ENCODE results near the gene APLP2.

APLP2 gene

DNA sequence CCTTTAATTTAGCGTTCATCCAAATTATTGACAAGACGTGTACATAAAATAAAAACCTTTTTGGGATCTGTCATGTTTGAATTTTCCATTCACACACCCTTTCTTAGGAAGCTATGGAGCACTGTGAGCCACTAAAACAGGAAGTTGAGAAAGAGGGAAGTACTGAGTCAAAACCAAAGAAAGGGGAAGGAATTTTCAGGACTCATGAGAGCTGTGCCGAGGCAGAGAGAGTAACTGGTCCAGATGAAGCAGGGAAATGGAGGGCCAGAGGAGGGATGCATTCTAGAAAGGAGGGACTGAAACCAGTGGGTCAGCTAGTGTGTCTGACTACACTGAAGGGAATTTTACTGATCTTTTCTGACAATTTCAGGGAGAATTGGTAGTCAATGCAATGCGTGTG lies 24.9 kb downstream of the APLP2 start:
- TF ChIP-seq POLR2A (IDR thresholded peaks at IDR 0.05; ENCODE audit: extremely low read depth, insufficient read length) (no peak), MAX (IDR thresholded peaks at IDR 0.05; ENCODE audit: low read depth, low read length) (no peak), MYC (IDR thresholded peaks at IDR 0.05; ENCODE audit: low read depth, low read length) (no peak)
- TF ChIP-seq, protein P1, sequence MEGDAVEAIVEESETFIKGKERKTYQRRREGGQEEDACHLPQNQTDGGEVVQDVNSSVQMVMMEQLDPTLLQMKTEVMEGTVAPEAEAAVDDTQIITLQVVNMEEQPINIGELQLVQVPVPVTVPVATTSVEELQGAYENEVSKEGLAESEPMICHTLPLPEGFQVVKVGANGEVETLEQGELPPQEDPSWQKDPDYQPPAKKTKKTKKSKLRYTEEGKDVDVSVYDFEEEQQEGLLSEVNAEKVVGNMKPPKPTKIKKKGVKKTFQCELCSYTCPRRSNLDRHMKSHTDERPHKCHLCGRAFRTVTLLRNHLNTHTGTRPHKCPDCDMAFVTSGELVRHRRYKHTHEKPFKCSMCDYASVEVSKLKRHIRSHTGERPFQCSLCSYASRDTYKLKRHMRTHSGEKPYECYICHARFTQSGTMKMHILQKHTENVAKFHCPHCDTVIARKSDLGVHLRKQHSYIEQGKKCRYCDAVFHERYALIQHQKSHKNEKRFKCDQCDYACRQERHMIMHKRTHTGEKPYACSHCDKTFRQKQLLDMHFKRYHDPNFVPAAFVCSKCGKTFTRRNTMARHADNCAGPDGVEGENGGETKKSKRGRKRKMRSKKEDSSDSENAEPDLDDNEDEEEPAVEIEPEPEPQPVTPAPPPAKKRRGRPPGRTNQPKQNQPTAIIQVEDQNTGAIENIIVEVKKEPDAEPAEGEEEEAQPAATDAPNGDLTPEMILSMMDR (IDR thresholded peaks at IDR 0.05; ENCODE audit: low read depth, low read length), result no peak
- peak; percentile 66 for DNase-seq (ENCODE audit: low read depth)
- no peak overlapping the region for H3K4me3 ChIP-seq (ENCODE audit: low read depth, low read length)

DNA sequence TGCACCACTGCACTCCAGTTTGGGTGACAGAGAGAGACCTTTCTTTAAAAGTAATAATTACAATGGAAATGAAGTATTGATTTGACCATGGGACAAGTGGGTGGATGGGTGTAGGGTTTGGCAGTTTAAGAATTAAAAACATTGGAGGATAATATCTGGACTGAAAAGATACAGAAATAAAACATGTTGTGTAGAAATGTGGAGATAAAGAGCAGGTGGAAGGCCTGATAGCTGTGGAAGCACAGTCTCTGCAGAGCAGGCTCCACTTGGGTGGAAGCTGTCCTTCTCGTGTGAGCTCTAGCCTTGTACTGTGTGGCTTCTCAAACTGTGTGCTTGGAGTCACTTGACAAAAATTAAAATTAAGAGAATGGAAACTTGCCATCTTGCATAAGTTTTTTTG lies 25.6 kb downstream of the APLP2 start:
- no peak overlapping the region for H3K4me3 ChIP-seq (ENCODE audit: low read depth, low read length)
- DNase-seq (ENCODE audit: low read depth), result no peak
- no peak for TF ChIP-seq MAX (IDR thresholded peaks at IDR 0.05; ENCODE audit: low read depth, low read length)
- TF ChIP-seq, protein P1 (IDR thresholded peaks at IDR 0.05; ENCODE audit: low read depth, low read length), result no peak
- no peak for TF ChIP-seq POLR2A (IDR thresholded peaks at IDR 0.05; ENCODE audit: extremely low read depth, insufficient read length)
- no peak for TF ChIP-seq MYC (IDR thresholded peaks at IDR 0.05; ENCODE audit: low read depth, low read length)

DNA sequence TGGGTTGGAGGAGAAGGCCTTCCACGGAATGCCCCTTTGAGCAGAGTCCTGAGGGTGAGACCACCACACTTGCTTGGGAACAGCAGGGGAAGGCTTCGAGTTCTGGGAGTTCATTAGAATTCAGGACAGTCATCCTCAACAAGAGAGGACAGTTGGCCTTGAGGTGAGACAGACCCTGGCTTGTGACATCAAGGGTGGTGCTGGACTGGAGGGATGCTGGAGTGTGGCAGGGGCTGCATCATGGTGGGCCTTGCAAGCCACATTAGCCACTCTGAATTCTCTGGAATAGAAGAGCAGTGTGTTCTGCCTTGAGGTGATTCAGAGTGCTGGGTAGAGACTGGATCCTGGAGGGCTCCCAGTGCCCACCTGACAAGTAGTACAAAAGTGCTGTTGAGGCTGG lies 26.3 kb downstream of the APLP2 start:
- TF ChIP-seq POLR2A (IDR thresholded peaks at IDR 0.05; ENCODE audit: extremely low read depth, insufficient read length), result no peak
- H3K4me3 ChIP-seq (ENCODE audit: low read depth, low read length), result no peak overlapping the region
- DNase-seq (ENCODE audit: low read depth), result no peak

GRCh38 chr11:130096823-130097222 lies 27.1 kb downstream of the APLP2 start:
- H3K4me3 ChIP-seq (ENCODE audit: low read depth, low read length), result no peak overlapping the region
- no peak for DNase-seq (ENCODE audit: low read depth)
- TF ChIP-seq, protein P1 (IDR thresholded peaks at IDR 0.05; ENCODE audit: low read depth, low read length), result no peak
- TF ChIP-seq POLR2A (IDR thresholded peaks at IDR 0.05; ENCODE audit: extremely low read depth, insufficient read length) (no peak), MAX (IDR thresholded peaks at IDR 0.05; ENCODE audit: low read depth, low read length) (no peak), MYC (IDR thresholded peaks at IDR 0.05; ENCODE audit: low read depth, low read length) (no peak)

- DNase-seq (ENCODE audit: low read depth), result no peak
- TF ChIP-seq, protein P1 (IDR thresholded peaks at IDR 0.05; ENCODE audit: low read depth, low read length), result no peak
- TF ChIP-seq MYC (IDR thresholded peaks at IDR 0.05; ENCODE audit: low read depth, low read length) (no peak), POLR2A (IDR thresholded peaks at IDR 0.05; ENCODE audit: extremely low read depth, insufficient read length) (no peak), MAX (IDR thresholded peaks at IDR 0.05; ENCODE audit: low read depth, low read length) (no peak)
- H3K4me3 ChIP-seq (ENCODE audit: low read depth, low read length), result no peak overlapping the region
Measured at GRCh38 chr11:130097285-130097684, 27.6 kb downstream of the APLP2 start.

DNA sequence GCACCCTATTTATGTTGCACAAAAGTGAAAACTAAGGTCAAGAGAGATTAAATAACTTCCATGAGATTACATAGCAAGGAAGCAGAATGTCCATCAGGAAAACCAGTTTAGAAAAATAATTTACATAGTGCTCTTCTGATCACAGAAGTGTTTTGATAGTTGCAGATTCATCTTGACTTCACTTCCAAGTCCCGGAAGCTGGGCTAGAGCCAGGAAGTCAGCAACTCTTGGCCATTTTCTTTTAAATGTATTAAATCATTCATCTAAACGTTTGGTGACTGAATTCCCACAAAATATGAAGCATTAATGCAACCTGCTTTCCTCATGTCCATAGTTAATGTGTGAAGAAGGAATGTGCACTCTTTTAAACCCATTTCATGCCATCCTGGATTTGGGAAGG lies 29.7 kb downstream of the APLP2 start:
- no peak overlapping the region for H3K4me3 ChIP-seq (ENCODE audit: low read depth, low read length)
- TF ChIP-seq, protein P1 (IDR thresholded peaks at IDR 0.05; ENCODE audit: low read depth, low read length), result no peak
- TF ChIP-seq POLR2A (IDR thresholded peaks at IDR 0.05; ENCODE audit: extremely low read depth, insufficient read length) (no peak), MAX (IDR thresholded peaks at IDR 0.05; ENCODE audit: low read depth, low read length) (no peak), MYC (IDR thresholded peaks at IDR 0.05; ENCODE audit: low read depth, low read length) (no peak)
- DNase-seq (ENCODE audit: low read depth), result no peak
